Left lung (tissue), 10 donors: ENCODE results near the gene CACNG4. TPM values are rescaled to one million over a fixed set of nuclear protein-coding genes. Genes with fewer than 3 reads are reported as not detected.

Experiments
- ATAC-seq: fragments of 200-7000 bp; cut with Tn5 transposase; one replicate; pipeline ENCODE4 v1.9.1; 2020; ENCODE audit warnings: moderate library complexity
- DNase-seq, 4 donors: peaks; one replicate each; pipeline ENCODE4 v3.0.0-alpha.2; 2013 to 2020
- H3K27ac ChIP-seq, 2 donors: fragments of 200-600 bp; sonication (generic) in 1 of 2; one replicate each; pipeline versions ENCODE4 v1.5.0 to v1.8.0; 2020 to 2021
- H3K27me3 ChIP-seq, 2 donors: fragments of 200-600 bp; sonication (generic) in 1 of 2; one replicate each; pipeline versions ENCODE4 v1.5.0 to v1.8.0; 2020 to 2021
- H3K36me3 ChIP-seq, 2 donors: fragments of 200-600 bp; sonication (generic) in 1 of 2; one replicate each; pipeline versions ENCODE4 v1.5.0 to v1.8.0; 2020 to 2021
- H3K4me1 ChIP-seq, 2 donors: fragments of 200-600 bp; one replicate each; pipeline ENCODE4 v1.8.0; 2021
- H3K4me3 ChIP-seq, 2 donors: fragments of 200-600 bp; sonication (generic) in 1 of 2; one replicate each; pipeline versions ENCODE4 v1.5.0 to v1.8.0; 2020 to 2021; ENCODE audit warnings: mild to moderate bottlenecking in 1 of 2
- H3K9me3 ChIP-seq, 2 donors: fragments of 200-600 bp; sonication (generic) in 1 of 2; one replicate each; pipeline versions ENCODE4 v1.5.0 to v1.8.0; 2020 to 2021
- intact Hi-C, 2 donors: fragments of 100-400 bp; cut with DNase I; formaldehyde crosslinking; loops; one replicate each; pipeline versions ENCODE4 v1.11.2 to v1.14.2; 2022
- polyA plus RNA-seq, 6 donors: library from polyadenylated mRNA; unstranded; fragments of 120-200 nt; gene quantifications; one replicate each; pipeline ENCODE4 v1.2.1, GENCODE V29; 2013; ENCODE audit not compliant: insufficient read length in 6 of 6
- total RNA-seq, 2 donors: library from RNA; stranded (reverse); fragmentation: NEBNext Ultra II Directional; extraction: Animal tissue kit (Norgen Biotek cat#: 25700); gene quantifications; one replicate each; pipeline ENCODE4 v1.2.1, GENCODE V29; 2021
- TF ChIP-seq, protein P1 (sequence below), 2 donors: fragments of 200-600 bp; sonication (generic) in 1 of 2; IDR thresholded peaks; one replicate each; pipeline versions ENCODE4 v1.5.0 to v1.8.0; 2021; ENCODE audit warnings: antibody characterized with exemption in 2 of 2
- donor health status: DM: no; HTN: yes; CAD: no.
- donor health status: DM: no; HTN: no; CAD: no.

The CACNG4 gene
- total and polyA plus RNA-seq, 8 donors = 1.5 to 6.0 (median 2.6) TPM

DNA sequence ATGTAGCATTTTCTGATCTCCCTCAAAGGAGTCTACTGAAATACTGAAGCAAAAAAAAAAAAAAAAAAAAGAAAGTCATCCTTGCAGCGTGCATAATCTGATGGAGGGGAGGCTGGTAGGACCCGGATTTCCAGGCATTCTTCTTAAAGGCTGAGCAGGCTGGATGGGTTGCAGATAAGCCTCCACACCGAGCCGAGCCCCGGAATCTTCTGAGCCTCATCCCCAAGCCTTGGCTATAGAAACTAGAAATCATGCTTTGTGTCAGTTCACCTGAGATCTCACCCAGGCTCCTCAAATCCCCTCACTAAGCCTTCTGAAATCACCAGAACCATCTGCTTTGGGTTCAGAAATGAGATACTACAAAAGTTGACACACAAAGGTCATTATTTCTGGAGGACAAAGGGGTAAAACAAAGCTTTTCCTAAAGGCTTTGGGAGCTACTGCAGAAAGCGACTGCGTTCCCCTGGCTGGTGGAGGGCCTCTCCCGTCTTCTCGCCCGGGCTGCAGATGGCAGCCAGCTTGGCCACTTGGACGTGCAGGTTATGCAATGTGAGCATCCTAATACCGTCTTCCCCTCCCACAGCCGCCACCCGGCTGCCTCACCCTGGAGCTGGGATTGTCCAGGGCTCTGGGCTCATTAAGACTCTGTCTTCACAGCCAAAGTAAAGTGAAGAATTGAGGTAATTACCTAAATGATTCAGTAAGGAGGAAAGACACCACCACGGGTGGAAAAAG is 4.7 kb upstream of the CACNG4 start:
- peak in 1 of 4 donors; percentile 67 for DNase-seq

DNA sequence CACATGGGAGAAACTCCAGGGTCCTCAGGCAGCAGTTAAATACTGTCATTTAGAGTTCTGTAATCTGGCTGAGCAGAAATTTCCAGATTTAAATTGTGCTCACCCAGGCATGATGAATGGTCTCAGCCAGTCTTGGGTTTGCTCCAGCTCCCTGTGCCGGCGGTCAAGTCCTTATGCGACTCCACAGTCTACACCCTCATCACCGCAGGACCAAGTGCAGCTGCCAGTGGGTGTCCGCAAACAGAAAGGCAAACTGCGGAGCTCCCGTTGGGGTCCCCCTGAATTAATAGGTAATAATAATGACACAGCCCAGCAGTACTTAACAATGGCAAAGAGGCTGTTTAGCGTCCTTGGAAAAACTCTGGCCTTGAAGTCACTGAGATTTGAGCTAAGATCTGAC is 3.9 kb upstream of the CACNG4 start:
- intact Hi-C loops = no loop called here
- Histone ChIP-seq H3K9me3 (no peaks in the 10 kb centered on the region), H3K27ac (no peak overlapping the region), H3K4me1 (peaks cover under 1 to 8% of the 10 kb centered on the region in 2 donors), H3K4me3 (no peak overlapping the region), H3K27me3 (peaks cover 17 to 59% of the 10 kb centered on the region in 2 donors), H3K36me3 (no peaks in the 10 kb centered on the region)
- DNase-seq (peak in 1 of 4 donors; percentile 54), ATAC-seq (no peak)
- TF ChIP-seq, protein P1, sequence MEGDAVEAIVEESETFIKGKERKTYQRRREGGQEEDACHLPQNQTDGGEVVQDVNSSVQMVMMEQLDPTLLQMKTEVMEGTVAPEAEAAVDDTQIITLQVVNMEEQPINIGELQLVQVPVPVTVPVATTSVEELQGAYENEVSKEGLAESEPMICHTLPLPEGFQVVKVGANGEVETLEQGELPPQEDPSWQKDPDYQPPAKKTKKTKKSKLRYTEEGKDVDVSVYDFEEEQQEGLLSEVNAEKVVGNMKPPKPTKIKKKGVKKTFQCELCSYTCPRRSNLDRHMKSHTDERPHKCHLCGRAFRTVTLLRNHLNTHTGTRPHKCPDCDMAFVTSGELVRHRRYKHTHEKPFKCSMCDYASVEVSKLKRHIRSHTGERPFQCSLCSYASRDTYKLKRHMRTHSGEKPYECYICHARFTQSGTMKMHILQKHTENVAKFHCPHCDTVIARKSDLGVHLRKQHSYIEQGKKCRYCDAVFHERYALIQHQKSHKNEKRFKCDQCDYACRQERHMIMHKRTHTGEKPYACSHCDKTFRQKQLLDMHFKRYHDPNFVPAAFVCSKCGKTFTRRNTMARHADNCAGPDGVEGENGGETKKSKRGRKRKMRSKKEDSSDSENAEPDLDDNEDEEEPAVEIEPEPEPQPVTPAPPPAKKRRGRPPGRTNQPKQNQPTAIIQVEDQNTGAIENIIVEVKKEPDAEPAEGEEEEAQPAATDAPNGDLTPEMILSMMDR (IDR thresholded peaks at IDR 0.05) = no peak

More for the DNA sequence above, 4.7 kb upstream of the CACNG4 start:
- Histone ChIP-seq H3K4me1 (peaks cover 0 to under 1% of the 10 kb centered on the region in 2 donors), H3K27ac (no peak overlapping the region), H3K9me3 (no peaks in the 10 kb centered on the region), H3K36me3 (no peaks in the 10 kb centered on the region), H3K4me3 (no peak overlapping the region), H3K27me3 (peaks cover 9 to 53% of the 10 kb centered on the region in 2 donors)
- ATAC-seq = no peak
- TF ChIP-seq, protein P1 (IDR thresholded peaks at IDR 0.05) = no peak
- intact Hi-C loops = no loop called here

DNA sequence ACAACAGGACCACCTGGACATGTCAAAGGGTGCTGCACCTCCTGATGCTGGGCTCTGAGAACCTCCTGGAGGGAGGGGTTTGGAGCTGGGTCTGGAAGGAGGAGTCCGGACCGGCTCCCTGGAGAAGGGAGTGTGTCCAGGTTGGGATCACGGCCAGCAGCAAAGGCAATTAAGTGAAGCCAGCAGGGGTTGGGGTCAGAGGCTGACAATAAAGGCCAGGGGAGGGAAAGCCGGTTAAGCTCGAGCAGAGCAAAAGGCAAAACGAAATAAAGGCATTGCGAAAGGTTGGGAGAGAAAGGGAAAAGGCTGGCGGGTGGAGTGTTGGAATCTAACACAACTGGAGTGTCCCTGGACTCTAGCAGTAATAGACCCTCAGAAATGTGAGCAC is 992 bp upstream of the CACNG4 start:
- H3K4me1 ChIP-seq = peaks cover 5 to 16% of the 10 kb centered on the region in 2 donors
- H3K9me3 ChIP-seq = no peaks in the 10 kb centered on the region
- peaks cover 34 to 86% of the 10 kb centered on the region in 2 donors for H3K27me3 ChIP-seq
- H3K27ac ChIP-seq = no peak overlapping the region
- no peak overlapping the region for H3K4me3 ChIP-seq
- intact Hi-C loops = no loop called here
- TF ChIP-seq, protein P1 (IDR thresholded peaks at IDR 0.05) = no peak
- no peaks in the 10 kb centered on the region for H3K36me3 ChIP-seq
- ATAC-seq (no peak), DNase-seq (peak in 1 of 4 donors; percentile 52)

DNA sequence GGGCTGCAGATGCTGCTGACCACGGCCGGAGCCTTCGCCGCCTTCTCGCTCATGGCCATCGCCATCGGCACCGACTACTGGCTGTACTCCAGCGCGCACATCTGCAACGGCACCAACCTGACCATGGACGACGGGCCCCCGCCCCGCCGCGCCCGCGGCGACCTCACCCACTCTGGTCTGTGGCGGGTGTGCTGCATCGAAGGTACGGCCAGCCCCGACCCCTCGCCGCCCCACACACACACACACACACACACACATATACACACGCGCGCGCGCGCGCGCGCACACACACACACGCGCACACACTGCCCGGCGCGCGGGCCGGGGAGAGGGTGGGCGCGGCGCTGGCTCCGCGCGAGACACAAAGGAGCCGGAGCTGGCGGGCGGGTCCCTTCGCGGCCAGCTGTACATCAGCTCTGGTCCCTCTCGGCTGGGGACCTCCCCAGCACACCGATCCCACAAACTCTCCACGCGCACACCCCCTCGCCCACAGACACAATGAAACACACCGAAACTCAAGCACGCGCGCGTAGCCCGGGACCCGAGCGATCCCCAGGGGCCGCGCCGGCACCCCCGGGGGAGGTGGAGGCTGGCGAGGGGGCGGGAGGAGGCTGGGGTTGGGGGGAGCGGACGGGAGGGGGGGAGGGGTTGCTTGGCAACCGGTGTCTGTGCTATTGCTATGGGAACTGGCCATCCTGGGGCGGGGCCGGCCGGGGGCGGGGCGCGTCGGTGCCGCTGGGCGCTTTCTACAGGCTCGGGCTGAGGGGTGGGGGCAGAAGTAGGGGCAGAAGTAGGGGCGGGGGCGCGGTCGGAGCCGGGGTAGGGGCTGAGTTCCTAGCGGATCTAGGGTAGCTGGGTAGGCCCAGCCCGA is 658 bp downstream of the CACNG4 start:
- Histone ChIP-seq H3K36me3 (no peaks in the 10 kb centered on the region), H3K4me3 (peak overlapping the region; percentile 15 to 37), H3K4me1 (peaks cover 5 to 16% of the 10 kb centered on the region in 2 donors), H3K9me3 (no peaks in the 10 kb centered on the region), H3K27me3 (peaks cover 34 to 93% of the 10 kb centered on the region in 2 donors), H3K27ac (no peak overlapping the region)
- DNase-seq = peak in 1 of 4 donors; percentile 70
- TF ChIP-seq, protein P1 (IDR thresholded peaks at IDR 0.05) = no peak
- peak; percentile 50 for ATAC-seq
- intact Hi-C loops = no loop called here

DNA sequence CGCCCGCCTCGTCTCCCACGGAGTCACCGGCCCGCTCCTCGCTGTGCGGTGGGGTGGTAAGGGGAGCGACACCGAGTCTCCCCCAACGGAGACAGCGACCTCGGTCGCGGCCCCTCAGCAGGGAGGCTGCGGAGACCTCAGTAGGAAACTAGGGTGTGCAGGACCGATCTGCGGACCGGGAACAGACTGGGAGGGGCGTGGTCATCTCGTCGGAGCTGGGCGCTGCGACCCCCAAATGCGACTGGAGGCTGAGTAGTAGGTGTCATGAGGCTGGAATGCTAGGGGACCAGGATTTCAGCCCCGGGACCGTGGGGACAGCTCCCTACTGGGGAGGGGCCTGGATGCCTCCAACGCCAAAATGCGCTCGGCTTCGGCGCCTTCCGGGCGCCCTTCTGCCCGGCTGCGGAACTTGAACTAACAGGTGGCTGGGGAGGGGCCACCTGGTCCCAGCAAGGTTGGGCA is 1.3 kb downstream of the CACNG4 start:
- Histone ChIP-seq H3K4me1 (peaks cover 5 to 16% of the 10 kb centered on the region in 2 donors), H3K9me3 (no peaks in the 10 kb centered on the region), H3K27me3 (peaks cover 34 to 94% of the 10 kb centered on the region in 2 donors), H3K27ac (no peak overlapping the region), H3K36me3 (no peaks in the 10 kb centered on the region), H3K4me3 (peak overlapping the region; percentile 15 to 37)
- ATAC-seq (peak; percentile 44), DNase-seq (no peak)
- TF ChIP-seq, protein P1 (IDR thresholded peaks at IDR 0.05) = no peak
- intact Hi-C loops = no loop called here
